ENCODE measurements around the gene TRPC4AP.

Gene TRPC4AP

GRCh38 chr20:34976286-34976685 is 116.3 kb downstream of the TRPC4AP start:
- H2AFZ ChIP-seq, result no peak overlapping the region
- no peaks in the 10 kb centered on the region for H3K27me3 ChIP-seq (ENCODE audit: control insufficient read depth, insufficient read depth, low read length)
- H3K27ac ChIP-seq, result no peak overlapping the region
- H3K9me3 ChIP-seq (ENCODE audit: control insufficient read depth, low read length), result no peaks in the 10 kb centered on the region
- no peak for TF ChIP-seq CTCF (IDR thresholded peaks at IDR 0.05)
- no peak overlapping the region for H3K4me2 ChIP-seq (ENCODE audit: low read length)
- no peak overlapping the region for H3K4me3 ChIP-seq (ENCODE audit: low read depth, low read length)
- no peaks in the 10 kb centered on the region for H3K79me2 ChIP-seq
- no peaks in the 10 kb centered on the region for H3K4me1 ChIP-seq
- H3K9ac ChIP-seq, result no peak overlapping the region
- no peaks in the 10 kb centered on the region for H3K36me3 ChIP-seq (ENCODE audit: control insufficient read depth, insufficient read depth, low read length)

GRCh38 chr20:34974246-34974645 is 118.4 kb downstream of the TRPC4AP start:
- no peaks in the 10 kb centered on the region for H3K79me2 ChIP-seq
- no peak overlapping the region for H3K4me2 ChIP-seq (ENCODE audit: low read length)
- no peaks in the 10 kb centered on the region for H3K4me1 ChIP-seq
- H3K4me3 ChIP-seq (ENCODE audit: low read depth, low read length), result no peak overlapping the region
- no peak overlapping the region for H2AFZ ChIP-seq
- H3K9ac ChIP-seq, result no peak overlapping the region
- H3K27ac ChIP-seq, result no peak overlapping the region
- H3K9me3 ChIP-seq (ENCODE audit: control insufficient read depth, low read length), result no peaks in the 10 kb centered on the region
- no peaks in the 10 kb centered on the region for H3K36me3 ChIP-seq (ENCODE audit: control insufficient read depth, insufficient read depth, low read length)
- no peak for TF ChIP-seq CTCF (IDR thresholded peaks at IDR 0.05)
- no peaks in the 10 kb centered on the region for H3K27me3 ChIP-seq (ENCODE audit: control insufficient read depth, insufficient read depth, low read length)

- no peak for TF ChIP-seq CTCF (IDR thresholded peaks at IDR 0.05)
- Histone ChIP-seq H3K4me2 (ENCODE audit: low read length) (no peak overlapping the region), H3K9me3 (ENCODE audit: control insufficient read depth, low read length) (no peaks in the 10 kb centered on the region), H3K4me1 (no peaks in the 10 kb centered on the region), H3K36me3 (ENCODE audit: control insufficient read depth, insufficient read depth, low read length) (no peaks in the 10 kb centered on the region), H3K79me2 (no peaks in the 10 kb centered on the region), H3K9ac (no peak overlapping the region), H3K4me3 (ENCODE audit: low read depth, low read length) (no peak overlapping the region), H2AFZ (no peak overlapping the region), H3K27me3 (ENCODE audit: control insufficient read depth, insufficient read depth, low read length) (no peaks in the 10 kb centered on the region), H3K27ac (no peak overlapping the region)
Observed at GRCh38 chr20:34971561-34972235, 120.9 kb downstream of the TRPC4AP start.

GRCh38 chr20:34970846-34971560 is 121.6 kb downstream of the TRPC4AP start:
- no peaks in the 10 kb centered on the region for H3K79me2 ChIP-seq
- no peaks in the 10 kb centered on the region for H3K27me3 ChIP-seq (ENCODE audit: control insufficient read depth, insufficient read depth, low read length)
- H3K9me3 ChIP-seq (ENCODE audit: control insufficient read depth, low read length), result no peaks in the 10 kb centered on the region
- H3K36me3 ChIP-seq (ENCODE audit: control insufficient read depth, insufficient read depth, low read length), result no peaks in the 10 kb centered on the region
- no peak overlapping the region for H3K4me3 ChIP-seq (ENCODE audit: low read depth, low read length)
- H3K9ac ChIP-seq, result no peak overlapping the region
- no peak overlapping the region for H3K4me2 ChIP-seq (ENCODE audit: low read length)
- H2AFZ ChIP-seq, result no peak overlapping the region
- TF ChIP-seq CTCF (IDR thresholded peaks at IDR 0.05), result no peak
- no peaks in the 10 kb centered on the region for H3K4me1 ChIP-seq
- no peak overlapping the region for H3K27ac ChIP-seq
